GM23338 (cell line): Measurements from ENCODE around the gene RRP9. TPM values are rescaled to one million over a fixed set of nuclear protein-coding genes. Genes with fewer than 3 reads are reported as not detected.

Experiments used
- ATAC-seq: fragments of 200-7000 bp; cut with Tn5 transposase; 3 replicates; pipeline ENCODE4 v1.9.1; 2020
- DNase-seq: peaks from one replicate; pipeline ENCODE4 v3.0.0-alpha.2; 2015; ENCODE audit warnings: low spot score
- H2AFZ ChIP-seq: fragments of 200-600 bp; sonication (generic); 2 replicates; pipeline ENCODE4 v1.8.0; 2016; ENCODE audit warnings: antibody characterized with exemption, mild to moderate bottlenecking, moderate library complexity
- H3F3A ChIP-seq: fragments of 200-600 bp; sonication (generic); replicated peaks from 2 replicates; pipeline ENCODE4 v1.8.0; 2017; ENCODE audit warnings: antibody characterized with exemption, mixed run types, low read depth
- H3K27ac ChIP-seq: fragments of 200-600 bp; sonication (generic); 2 replicates; pipeline ENCODE4 v1.6.1; 2016; ENCODE audit warnings: low read depth
- H3K27me3 ChIP-seq: fragments of 200-600 bp; sonication (generic); 2 replicates; pipeline ENCODE4 v1.8.0; 2016; ENCODE audit warnings: mild to moderate bottlenecking, mixed run types, moderate library complexity; ENCODE audit not compliant: insufficient read depth
- H3K36me3 ChIP-seq: fragments of 200-600 bp; sonication (generic); 2 replicates; pipeline ENCODE4 v1.8.0; 2016; ENCODE audit warnings: mild to moderate bottlenecking; ENCODE audit not compliant: insufficient read depth
- H3K4me1 ChIP-seq: fragments of 200-600 bp; sonication (generic); 2 replicates; pipeline ENCODE4 v1.8.0; 2016; ENCODE audit warnings: mild to moderate bottlenecking, moderate library complexity; ENCODE audit not compliant: insufficient read depth
- H3K4me2 ChIP-seq: fragments of 200-600 bp; sonication (generic); 2 replicates; pipeline ENCODE4 v1.7.1; 2017; ENCODE audit warnings: mixed run types
- H3K4me3 ChIP-seq: fragments of 200-600 bp; sonication (generic); 2 replicates; pipeline ENCODE4 v1.6.1; 2016; ENCODE audit warnings: mixed run types
- H3K79me2 ChIP-seq: fragments of 200-600 bp; sonication (generic); replicated peaks from 2 replicates; pipeline ENCODE4 v1.8.0; 2017; ENCODE audit warnings: mild to moderate bottlenecking; ENCODE audit not compliant: insufficient read depth
- H3K9me2 ChIP-seq: fragments of 200-600 bp; sonication (generic); 2 replicates; pipeline ENCODE4 v1.8.0; 2017; ENCODE audit not compliant: insufficient read depth
- H4K20me1 ChIP-seq: fragments of 200-600 bp; sonication (generic); replicated peaks from 2 replicates; pipeline ENCODE4 v1.8.0; 2017; ENCODE audit warnings: mild to moderate bottlenecking; ENCODE audit not compliant: insufficient read depth
- H3K27ac Mint-ChIP-seq: 2 replicates; pipeline ENCODE4 v1.8.0; 2020; ENCODE audit warnings: inconsistent platforms, mild to moderate bottlenecking, moderate library complexity, mixed read lengths
- H3K27me3 Mint-ChIP-seq: 3 replicates; pipeline ENCODE4 v1.8.0; 2022; ENCODE audit warnings: low read depth, mild to moderate bottlenecking, moderate library complexity, mixed read lengths, inconsistent platforms; ENCODE audit not compliant: insufficient read depth, poor library complexity
- H3K36me3 Mint-ChIP-seq: 3 replicates; pipeline ENCODE4 v1.8.0; 2021; ENCODE audit warnings: low read depth, mild to moderate bottlenecking, inconsistent platforms, moderate library complexity, mixed read lengths
- H3K4me1 Mint-ChIP-seq: 3 replicates; pipeline ENCODE4 v1.8.0; 2020; ENCODE audit warnings: mild to moderate bottlenecking, inconsistent platforms, mixed read lengths
- H3K4me3 Mint-ChIP-seq: 3 replicates; pipeline ENCODE4 v1.8.0; 2021; ENCODE audit warnings: moderate library complexity, mild to moderate bottlenecking, inconsistent platforms, mixed read lengths
- H3K9me3 Mint-ChIP-seq: 3 replicates; pipeline ENCODE4 v1.8.0; 2020; ENCODE audit warnings: moderate library complexity, mild to moderate bottlenecking, inconsistent platforms, mixed read lengths
- CREB1 ChIP-seq: fragments of 250-450 bp; sonication (Bioruptor Pico); IDR thresholded peaks from 2 replicates; pipeline ENCODE4 v1.5.0; 2020; ENCODE audit warnings: low read depth, mild to moderate bottlenecking, moderate library complexity
- CTCF ChIP-seq, 2 experiments: fragments of 200-600 bp in 1 of 2; sonication (generic) in 1 of 2; conservative IDR thresholded peaks; 2 replicates each; pipeline versions ENCODE4 v1.5.1 to v1.6.1; 2016 to 2017; ENCODE audit warnings: antibody characterized with exemption in 2 of 2, low read depth in 2 of 2, mild to moderate bottlenecking in 2 of 2, moderate library complexity in 1 of 2
- ETS1 ChIP-seq: IDR thresholded peaks from 2 replicates; pipeline ENCODE4 v1.6.1; 2016; ENCODE audit warnings: antibody characterized with exemption
- EZH2 ChIP-seq: fragments of 200-600 bp; sonication (generic); IDR thresholded peaks from one replicate; pipeline ENCODE4 v1.8.0; 2017; ENCODE audit warnings: antibody characterized with exemption, mild to moderate bottlenecking, low read depth; ENCODE audit not compliant: unreplicated experiment
- JUNB ChIP-seq: IDR thresholded peaks from one replicate; pipeline ENCODE4 v1.6.1; 2016; ENCODE audit warnings: antibody characterized with exemption; ENCODE audit not compliant: unreplicated experiment
- REST ChIP-seq: IDR thresholded peaks from one replicate; pipeline ENCODE4 v1.6.1; 2018; ENCODE audit warnings: antibody characterized with exemption; ENCODE audit not compliant: unreplicated experiment
- STAT1 ChIP-seq: IDR thresholded peaks from one replicate; pipeline ENCODE4 v1.6.1; 2016; ENCODE audit warnings: antibody characterized with exemption; ENCODE audit not compliant: unreplicated experiment
- ZNF331 ChIP-seq: fragments of 250-450 bp; sonication (Bioruptor Pico); IDR thresholded peaks from 2 replicates; pipeline ENCODE4 v1.5.0; 2020; ENCODE audit warnings: low read depth, mild to moderate bottlenecking, moderate library complexity
- ZNF462 ChIP-seq: fragments of 250-450 bp; sonication (Bioruptor Pico); IDR thresholded peaks from 2 replicates; pipeline ENCODE4 v1.5.0; 2020; ENCODE audit warnings: mild to moderate bottlenecking, moderate library complexity
- polyA plus RNA-seq: library from polyadenylated mRNA; unstranded; fragments of >200 nt; fragmentation: Nextera tagmentation; extraction: Ambion mirVana; gene quantifications from 2 replicates; pipeline ENCODE4 v1.2.1, GENCODE V29; 2016
- total RNA-seq: library from RNA; depleted of rRNA; stranded (reverse); fragments of >200 nt; shearing (Covaris generic); gene quantifications from 2 replicates; pipeline ENCODE4 v1.2.3, GENCODE V29; 2014

RRP9 gene
- total and polyA plus RNA-seq, 2 experiments from 2014 or later, result 62.4 to 68.1 TPM

GRCh38 chr3:51887620-51888019 is 54.1 kb downstream of the RRP9 start:
- Histone ChIP-seq H3K36me3 (no peaks in the 10 kb centered on the region), H3K27ac (no peak overlapping the region), H3K4me1 (no peaks in the 10 kb centered on the region), H3K4me3 (no peak overlapping the region), H3K27me3 (no peaks in the 10 kb centered on the region), H3K9me2 (peaks cover 9% of the 10 kb centered on the region), H3K4me2 (no peak overlapping the region), H4K20me1 (no peaks in the 10 kb centered on the region), H3F3A (no peaks in the 10 kb centered on the region), H2AFZ (no peak overlapping the region), H3K79me2 (no peaks in the 10 kb centered on the region)
- Mint-ChIP-seq H3K4me3 (no peak overlapping the region), H3K27ac (no peak overlapping the region), H3K4me1 (peaks cover 4% of the 10 kb centered on the region; the same call in 2 of the 3 replicates), H3K9me3 (no peaks in the 10 kb centered on the region), H3K27me3 (peaks cover 2% of the 10 kb centered on the region), H3K36me3 (no peaks in the 10 kb centered on the region)
- TF ChIP-seq EZH2 (no peak), REST (no peak), ETS1 (no peak), CREB1 (CRISPR knock-in tag) (no peak), ZNF462 (CRISPR knock-in tag) (no peak), STAT1 (no peak), CTCF (conservative IDR thresholded peaks at IDR 0.05; ENCODE audit: low read depth in 2 of 2) (no peak), JUNB (no peak), ZNF331 (no peak)
- ATAC-seq (no peak), DNase-seq (no peak)
